Loucy (cell line): ENCODE measurements around the gene RBFOX2.
"Not testable (repeated sequence)": the region's sequence is repeated elsewhere in the genome, so short reads cannot be mapped to it uniquely, and the experiment has no call there.

ENCODE experiments used
- H2AFZ ChIP-seq: fragments of 200-600 bp; sonication (generic); 2 replicates; pipeline ENCODE4 v1.6.0; 2016; ENCODE audit warnings: antibody characterized with exemption, mild to moderate bottlenecking, low read length, moderate library complexity
- H3F3A ChIP-seq: fragments of 200-600 bp; 2 replicates; pipeline ENCODE4 v1.6.0; 2016; ENCODE audit warnings: antibody characterized with exemption, low read depth, mild to moderate bottlenecking
- H3K27me3 ChIP-seq: fragments of 200-600 bp; sonication (generic); 2 replicates; pipeline ENCODE4 v1.6.1; 2014; ENCODE audit warnings: low read length, mild to moderate bottlenecking; ENCODE audit not compliant: insufficient read depth, poor library complexity, severe bottlenecking
- H3K36me3 ChIP-seq: fragments of 200-600 bp; sonication (generic); 2 replicates; pipeline ENCODE4 v1.6.1; 2016; ENCODE audit warnings: low read length; ENCODE audit not compliant: insufficient read depth
- H3K4me1 ChIP-seq: fragments of 200-600 bp; sonication (generic); 2 replicates; pipeline ENCODE4 v1.5.1; 2014; ENCODE audit warnings: low read length, mild to moderate bottlenecking; ENCODE audit not compliant: insufficient read depth, poor library complexity, severe bottlenecking
- H3K4me2 ChIP-seq: fragments of 200-600 bp; sonication (generic); 2 replicates; pipeline ENCODE4 v1.6.0; 2014; ENCODE audit warnings: antibody characterized with exemption, low read length, low read depth, mild to moderate bottlenecking; ENCODE audit not compliant: poor library complexity, severe bottlenecking
- H3K4me3 ChIP-seq: fragments of 200-600 bp; sonication (generic); 2 replicates; pipeline ENCODE4 v1.5.1; 2014; ENCODE audit warnings: low read length, mild to moderate bottlenecking, mixed read lengths; ENCODE audit not compliant: poor library complexity, severe bottlenecking
- H3K79me2 ChIP-seq: fragments of 200-600 bp; sonication (generic); 2 replicates; pipeline ENCODE4 v1.6.1; 2014; ENCODE audit warnings: low read length; ENCODE audit not compliant: insufficient read depth
- H3K9ac ChIP-seq: fragments of 200-600 bp; sonication (generic); 2 replicates; pipeline ENCODE4 v1.6.0; 2014; ENCODE audit warnings: mild to moderate bottlenecking, low read depth, low read length, moderate library complexity; ENCODE audit not compliant: poor library complexity, severe bottlenecking
- H3K9me2 ChIP-seq: fragments of 200-600 bp; sonication (generic); replicated peaks from 2 replicates; pipeline ENCODE4 v1.6.1; 2016; ENCODE audit warnings: low read depth, low read length, mixed read lengths
- H3K9me3 ChIP-seq: fragments of 200-600 bp; sonication (generic); 2 replicates; pipeline ENCODE4 v1.6.1; 2014; ENCODE audit warnings: mild to moderate bottlenecking, antibody characterized with exemption, low read length, low read depth; ENCODE audit not compliant: insufficient read depth
- H4K20me1 ChIP-seq: fragments of 200-600 bp; sonication (generic); 2 replicates; pipeline ENCODE4 v1.6.0; 2014; ENCODE audit warnings: antibody characterized with exemption, low read length, mild to moderate bottlenecking; ENCODE audit not compliant: insufficient read depth, poor library complexity, severe bottlenecking
- CTCF ChIP-seq: fragments of 200-600 bp; sonication (generic); conservative IDR thresholded peaks from 2 replicates; pipeline ENCODE4 v1.5.1; 2014; ENCODE audit warnings: mild to moderate bottlenecking, antibody characterized with exemption, low read length
- EZH2phosphoT487 ChIP-seq: fragments of 200-600 bp; IDR thresholded peaks from 2 replicates; pipeline ENCODE4 v1.6.1; 2018; ENCODE audit warnings: antibody characterized with exemption, mild to moderate bottlenecking, moderate library complexity, borderline replicate concordance

Gene RBFOX2

GRCh38 chr22:35995772-35996171, 32.9 kb downstream of the RBFOX2 start:
- H4K20me1 ChIP-seq = peaks cover 4% of the 10 kb centered on the region
- no peak overlapping the region for H3K4me3 ChIP-seq
- H2AFZ ChIP-seq = no peak overlapping the region
- H3K9ac ChIP-seq = no peak overlapping the region
- no peaks in the 10 kb centered on the region for H3K9me3 ChIP-seq
- no peaks in the 10 kb centered on the region for H3K36me3 ChIP-seq
- no peaks in the 10 kb centered on the region for H3K9me2 ChIP-seq
- H3K4me2 ChIP-seq = no peak overlapping the region
- no peaks in the 10 kb centered on the region for H3K27me3 ChIP-seq
- peaks cover 8% of the 10 kb centered on the region for H3K4me1 ChIP-seq
- no peaks in the 10 kb centered on the region for H3F3A ChIP-seq
- TF ChIP-seq CTCF (no peak), EZH2phosphoT487 (no peak)
- H3K79me2 ChIP-seq = no peaks in the 10 kb centered on the region

DNA sequence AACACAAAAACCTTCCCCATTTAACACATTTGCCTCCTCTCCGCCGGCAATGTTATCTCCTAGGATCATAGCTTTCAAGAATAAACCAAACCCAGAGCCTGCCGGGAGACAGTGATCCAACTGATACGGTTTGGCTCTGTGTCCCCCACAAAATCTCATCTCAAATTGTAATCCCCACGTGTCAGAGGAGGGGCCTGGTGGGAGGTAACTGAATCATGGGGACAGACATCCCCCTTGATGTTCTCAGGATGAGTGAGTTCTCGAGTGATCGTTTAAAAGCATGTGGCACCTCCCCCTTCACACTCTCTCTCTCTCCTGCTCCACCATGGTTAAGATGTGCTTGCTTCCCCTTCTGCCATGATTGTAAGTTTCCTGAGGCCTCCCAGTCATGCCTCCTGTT, 33.3 kb downstream of the RBFOX2 start:
- H3K9me3 ChIP-seq = no peaks in the 10 kb centered on the region
- no peak for TF ChIP-seq EZH2phosphoT487
- no peak for TF ChIP-seq CTCF
- H4K20me1 ChIP-seq = peaks cover 4% of the 10 kb centered on the region
- H3K27me3 ChIP-seq = no peaks in the 10 kb centered on the region
- no peaks in the 10 kb centered on the region for H3K79me2 ChIP-seq
- H3K9me2 ChIP-seq = no peaks in the 10 kb centered on the region
- no peak overlapping the region for H2AFZ ChIP-seq
- H3K36me3 ChIP-seq = no peaks in the 10 kb centered on the region
- no peak overlapping the region for H3K4me2 ChIP-seq
- H3K4me3 ChIP-seq = no peak overlapping the region
- H3K4me1 ChIP-seq = peaks cover 8% of the 10 kb centered on the region
- no peaks in the 10 kb centered on the region for H3F3A ChIP-seq
- no peak overlapping the region for H3K9ac ChIP-seq

GRCh38 chr22:35993727-35994126, 34.9 kb downstream of the RBFOX2 start:
- not testable (repeated sequence) for H3K9ac ChIP-seq, H3K36me3 ChIP-seq, H3F3A ChIP-seq, H3K9me2 ChIP-seq, H3K4me2 ChIP-seq, H3K4me3 ChIP-seq, H3K9me3 ChIP-seq, H2AFZ ChIP-seq, H3K27me3 ChIP-seq, H3K79me2 ChIP-seq, H4K20me1 ChIP-seq, H3K4me1 ChIP-seq

GRCh38 chr22:35993048-35993714, 35.4 kb downstream of the RBFOX2 start:
- no peaks in the 10 kb centered on the region for H3K27me3 ChIP-seq
- H3K4me3 ChIP-seq = no peak overlapping the region
- H3K4me1 ChIP-seq = peaks cover under 1% of the 10 kb centered on the region
- H3K36me3 ChIP-seq = no peaks in the 10 kb centered on the region
- no peaks in the 10 kb centered on the region for H3K9me3 ChIP-seq
- H2AFZ ChIP-seq = no peak overlapping the region
- no peaks in the 10 kb centered on the region for H3K79me2 ChIP-seq
- no peak overlapping the region for H3K4me2 ChIP-seq
- H3F3A ChIP-seq = no peaks in the 10 kb centered on the region
- no peaks in the 10 kb centered on the region for H4K20me1 ChIP-seq
- no peak for TF ChIP-seq EZH2phosphoT487
- TF ChIP-seq CTCF = no peak
- no peak overlapping the region for H3K9ac ChIP-seq
- no peaks in the 10 kb centered on the region for H3K9me2 ChIP-seq
